HEK293 (cell line): ENCODE results near the gene SMIM30.

ENCODE experiments used
- ATF2 ChIP-seq: fragments of 450-650 bp; formaldehyde crosslinking; IDR thresholded peaks from 2 replicates; pipeline ENCODE4 v1.5.1; 2016; ENCODE audit warnings: missing biosample characterization, missing genetic modification characterization, low read depth
- EGR2 ChIP-seq: fragments of 450-650 bp; formaldehyde crosslinking; IDR thresholded peaks from 2 replicates; pipeline ENCODE4 v1.5.1; 2016; ENCODE audit warnings: low read depth, missing biosample characterization, missing genetic modification characterization
- GFI1B ChIP-seq: fragments of 450-650 bp; formaldehyde crosslinking; IDR thresholded peaks from 2 replicates; pipeline ENCODE4 v1.5.1; 2016; ENCODE audit warnings: missing biosample characterization, missing genetic modification characterization
- IKZF3 ChIP-seq: fragments of 450-650 bp; IDR thresholded peaks from 2 replicates; pipeline ENCODE4 v1.5.0; 2018; ENCODE audit warnings: missing biosample characterization, mild to moderate bottlenecking, missing genetic modification characterization, moderate library complexity
- KLF9 ChIP-seq: fragments of 450-650 bp; formaldehyde crosslinking; IDR thresholded peaks from 2 replicates; pipeline ENCODE4 v1.5.1; 2016; ENCODE audit warnings: missing biosample characterization, missing genetic modification characterization, low read depth
- PRDM4 ChIP-seq: fragments of 450-650 bp; formaldehyde crosslinking; IDR thresholded peaks from 2 replicates; pipeline ENCODE4 v1.5.1; 2017; ENCODE audit warnings: missing biosample characterization, missing genetic modification characterization
- REPIN1 ChIP-seq: fragments of 450-650 bp; formaldehyde crosslinking; IDR thresholded peaks from 2 replicates; pipeline ENCODE4 v1.5.1; 2017; ENCODE audit warnings: missing biosample characterization, missing genetic modification characterization, low read depth
- SCRT2 ChIP-seq: fragments of 450-650 bp; formaldehyde crosslinking; IDR thresholded peaks from 2 replicates; pipeline ENCODE4 v1.5.1; 2016; ENCODE audit warnings: missing biosample characterization, missing genetic modification characterization
- YY2 ChIP-seq: fragments of 450-650 bp; formaldehyde crosslinking; IDR thresholded peaks from 2 replicates; pipeline ENCODE4 v1.5.1; 2016; ENCODE audit warnings: missing biosample characterization, missing genetic modification characterization
- ZBTB21 ChIP-seq: fragments of 450-650 bp; formaldehyde crosslinking; IDR thresholded peaks from 2 replicates; pipeline ENCODE4 v1.5.1; 2017; ENCODE audit warnings: missing biosample characterization, missing genetic modification characterization
- ZEB2 ChIP-seq: fragments of 450-650 bp; formaldehyde crosslinking; IDR thresholded peaks from 2 replicates; pipeline ENCODE4 v1.5.1; 2016; ENCODE audit warnings: missing biosample characterization, missing genetic modification characterization
- ZNF133 ChIP-seq: fragments of 450-650 bp; formaldehyde crosslinking; IDR thresholded peaks from 2 replicates; pipeline ENCODE4 v1.5.1; 2016; ENCODE audit warnings: missing biosample characterization, missing genetic modification characterization
- ZNF266 ChIP-seq: fragments of 450-650 bp; formaldehyde crosslinking; IDR thresholded peaks from 2 replicates; pipeline ENCODE4 v1.5.1; 2016; ENCODE audit warnings: missing biosample characterization, missing genetic modification characterization, low read depth
- ZNF292 ChIP-seq: fragments of 450-650 bp; formaldehyde crosslinking; IDR thresholded peaks from 2 replicates; pipeline ENCODE4 v1.5.1; 2016; ENCODE audit warnings: low read depth, missing biosample characterization, missing genetic modification characterization, borderline replicate concordance
- ZNF324 ChIP-seq: fragments of 450-650 bp; formaldehyde crosslinking; IDR thresholded peaks from 2 replicates; pipeline ENCODE4 v1.5.1; 2016; ENCODE audit warnings: missing biosample characterization, missing genetic modification characterization
- ZNF37A ChIP-seq: fragments of 450-650 bp; IDR thresholded peaks from 2 replicates; pipeline ENCODE4 v1.5.1; 2018; ENCODE audit warnings: missing biosample characterization, missing genetic modification characterization
- ZNF398 ChIP-seq: fragments of 450-650 bp; formaldehyde crosslinking; IDR thresholded peaks from 2 replicates; pipeline ENCODE4 v1.5.1; 2017; ENCODE audit warnings: missing biosample characterization, missing genetic modification characterization
- ZNF501 ChIP-seq: fragments of 450-650 bp; formaldehyde crosslinking; IDR thresholded peaks from 2 replicates; pipeline ENCODE4 v1.5.1; 2016; ENCODE audit warnings: missing biosample characterization, missing genetic modification characterization
- ZNF558 ChIP-seq: fragments of 450-650 bp; formaldehyde crosslinking; IDR thresholded peaks from 2 replicates; pipeline ENCODE4 v1.5.1; 2016; ENCODE audit warnings: missing biosample characterization, missing genetic modification characterization
- ZNF580 ChIP-seq: fragments of 450-650 bp; formaldehyde crosslinking; IDR thresholded peaks from 2 replicates; pipeline ENCODE4 v1.5.1; 2016; ENCODE audit warnings: missing biosample characterization, missing genetic modification characterization
- ZNF701 ChIP-seq: fragments of 450-650 bp; formaldehyde crosslinking; IDR thresholded peaks from 2 replicates; pipeline ENCODE4 v1.5.1; 2016; ENCODE audit warnings: missing biosample characterization, missing genetic modification characterization
- ZNF785 ChIP-seq: fragments of 450-650 bp; formaldehyde crosslinking; IDR thresholded peaks from 2 replicates; pipeline ENCODE4 v1.5.1; 2016; ENCODE audit warnings: missing biosample characterization, missing genetic modification characterization
- ZSCAN16 ChIP-seq: fragments of 450-650 bp; formaldehyde crosslinking; IDR thresholded peaks from 2 replicates; pipeline ENCODE4 v1.5.1; 2016; ENCODE audit warnings: missing biosample characterization, missing genetic modification characterization
- ZSCAN5A ChIP-seq: fragments of 450-650 bp; formaldehyde crosslinking; IDR thresholded peaks from 2 replicates; pipeline ENCODE4 v1.5.1; 2016; ENCODE audit warnings: missing biosample characterization, missing genetic modification characterization
- TF ChIP-seq, protein P1 (sequence below): fragments of 450-650 bp; formaldehyde crosslinking; IDR thresholded peaks from 2 replicates; pipeline ENCODE4 v1.5.1; 2016; ENCODE audit warnings: missing biosample characterization, missing genetic modification characterization
- TF ChIP-seq, protein P2 (sequence below): fragments of 450-650 bp; formaldehyde crosslinking; IDR thresholded peaks from 2 replicates; pipeline ENCODE4 v1.5.1; 2016; ENCODE audit warnings: missing biosample characterization, missing genetic modification characterization

The SMIM30 gene

GRCh38 chr7:113085781-113086390 is 32.5 kb downstream of the SMIM30 start (continued):
- TF ChIP-seq IKZF3 (tag by site-specific recombination) (no peak), ZSCAN5A (tag by site-specific recombination) (no peak), ZNF266 (0 out of 2 replicates have a peak, but pooled peaks have one; percentile 35), GFI1B (no peak), ZEB2 (tag by site-specific recombination) (peak; percentile 20; the same call in 1 of the 2 replicates), ZNF580 (tag by site-specific recombination) (0 out of 2 replicates have a peak, but pooled peaks have one; percentile 57), PRDM4 (tag by site-specific recombination) (peak; percentile 23; the same call in 1 of the 2 replicates), ZNF785 (tag by site-specific recombination) (0 out of 2 replicates have a peak, but pooled peaks have one; percentile 84), ZNF558 (tag by site-specific recombination) (0 out of 2 replicates have a peak, but pooled peaks have one; percentile 19), ATF2 (tag by site-specific recombination) (0 out of 2 replicates have a peak, but pooled peaks have one; percentile 21), ZNF398 (peak; percentile 99), SCRT2 (peak; percentile 70; the same call in 1 of the 2 replicates), ZNF324 (0 out of 2 replicates have a peak, but pooled peaks have one; percentile 56), ZNF37A (tag by site-specific recombination) (no peak), YY2 (tag by site-specific recombination) (peak; percentile 42; the same call in 1 of the 2 replicates), ZNF292 (no peak), REPIN1 (tag by site-specific recombination) (0 out of 2 replicates have a peak, but pooled peaks have one; percentile 76), ZNF133 (no peak), ZNF501 (peak; percentile 81; the same call in 1 of the 2 replicates), ZBTB21 (tag by site-specific recombination) (0 out of 2 replicates have a peak, but pooled peaks have one; percentile 62), ZSCAN16 (no peak), ZNF701 (tag by site-specific recombination) (peak; percentile 53; the same call in 1 of the 2 replicates), EGR2 (tag by site-specific recombination) (no peak), KLF9 (0 out of 2 replicates have a peak, but pooled peaks have one; percentile 10)
- TF ChIP-seq, protein P1, sequence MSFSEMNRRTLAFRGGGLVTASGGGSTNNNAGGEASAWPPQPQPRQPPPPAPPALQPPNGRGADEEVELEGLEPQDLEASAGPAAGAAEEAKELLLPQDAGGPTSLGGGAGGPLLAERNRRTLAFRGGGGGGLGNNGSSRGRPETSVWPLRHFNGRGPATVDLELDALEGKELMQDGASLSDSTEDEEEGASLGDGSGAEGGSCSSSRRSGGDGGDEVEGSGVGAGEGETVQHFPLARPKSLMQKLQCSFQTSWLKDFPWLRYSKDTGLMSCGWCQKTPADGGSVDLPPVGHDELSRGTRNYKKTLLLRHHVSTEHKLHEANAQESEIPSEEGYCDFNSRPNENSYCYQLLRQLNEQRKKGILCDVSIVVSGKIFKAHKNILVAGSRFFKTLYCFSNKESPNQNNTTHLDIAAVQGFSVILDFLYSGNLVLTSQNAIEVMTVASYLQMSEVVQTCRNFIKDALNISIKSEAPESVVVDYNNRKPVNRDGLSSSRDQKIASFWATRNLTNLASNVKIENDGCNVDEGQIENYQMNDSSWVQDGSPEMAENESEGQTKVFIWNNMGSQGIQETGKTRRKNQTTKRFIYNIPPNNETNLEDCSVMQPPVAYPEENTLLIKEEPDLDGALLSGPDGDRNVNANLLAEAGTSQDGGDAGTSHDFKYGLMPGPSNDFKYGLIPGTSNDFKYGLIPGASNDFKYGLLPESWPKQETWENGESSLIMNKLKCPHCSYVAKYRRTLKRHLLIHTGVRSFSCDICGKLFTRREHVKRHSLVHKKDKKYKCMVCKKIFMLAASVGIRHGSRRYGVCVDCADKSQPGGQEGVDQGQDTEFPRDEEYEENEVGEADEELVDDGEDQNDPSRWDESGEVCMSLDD (tag by site-specific recombination) = peak; percentile 29; the same call in 1 of the 2 replicates
- TF ChIP-seq, protein P2, sequence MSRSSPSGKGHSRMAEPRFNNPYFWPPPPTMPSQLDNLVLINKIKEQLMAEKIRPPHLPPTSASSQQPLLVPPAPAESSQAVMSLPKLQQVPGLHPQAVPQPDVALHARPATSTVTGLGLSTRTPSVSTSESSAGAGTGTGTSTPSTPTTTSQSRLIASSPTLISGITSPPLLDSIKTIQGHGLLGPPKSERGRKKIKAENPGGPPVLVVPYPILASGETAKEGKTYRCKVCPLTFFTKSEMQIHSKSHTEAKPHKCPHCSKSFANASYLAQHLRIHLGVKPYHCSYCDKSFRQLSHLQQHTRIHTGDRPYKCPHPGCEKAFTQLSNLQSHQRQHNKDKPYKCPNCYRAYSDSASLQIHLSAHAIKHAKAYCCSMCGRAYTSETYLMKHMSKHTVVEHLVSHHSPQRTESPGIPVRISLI = peak; percentile 97
